CD8-positive, alpha-beta memory T cell (primary cell): Measurements from ENCODE around the gene FAM83E. TPM values are rescaled to one million over a fixed set of nuclear protein-coding genes. Genes with fewer than 3 reads are reported as not detected.

Experiments
- CTCF ChIA-PET: fragments of 350-600 bp; sonication (Branson Sonifier 250); formaldehyde crosslinking; loops from one replicate; lab custom pipeline; 2021; ENCODE audit warnings: antibody characterized with exemption; lab: Charles Lee
- POLR2A ChIA-PET: fragments of 350-600 bp; sonication (Branson Sonifier 250); formaldehyde crosslinking; loops from one replicate; lab custom pipeline; 2021; ENCODE audit warnings: antibody characterized with exemption; lab: Charles Lee
- DNase-seq, 5 donors: peaks; one replicate each; pipeline versions ENCODE4 v3.0.0 to v3.0.0-alpha.2; 2020 to 2022; ENCODE audit warnings: mixed read lengths in 1 of 5
- H3K27ac ChIP-seq: one replicate; pipeline ENCODE4 v1.7.0; 2013; ENCODE audit warnings: low read depth, mild to moderate bottlenecking, low read length, moderate library complexity
- H3K27me3 ChIP-seq: 2 replicates; pipeline ENCODE4 v1.7.0; 2013; ENCODE audit warnings: low read length, mild to moderate bottlenecking; ENCODE audit not compliant: insufficient read depth, poor library complexity, severe bottlenecking
- H3K36me3 ChIP-seq: 2 replicates; pipeline ENCODE4 v1.7.0; 2013; ENCODE audit warnings: mild to moderate bottlenecking, low read length, moderate library complexity; ENCODE audit not compliant: insufficient read depth
- H3K4me1 ChIP-seq: 2 replicates; pipeline ENCODE4 v1.7.0; 2013; ENCODE audit warnings: mild to moderate bottlenecking, low read length, moderate library complexity; ENCODE audit not compliant: insufficient read depth
- H3K4me3 ChIP-seq: 2 replicates; pipeline ENCODE4 v1.7.0; 2013; ENCODE audit warnings: mild to moderate bottlenecking, low read length
- H3K9me3 ChIP-seq: 2 replicates; pipeline ENCODE4 v1.7.0; 2013; ENCODE audit warnings: mild to moderate bottlenecking, low read length
- H3K27ac Mint-ChIP-seq, 8 donors: one replicate each; pipeline ENCODE4 v1.8.0; 2020 to 2021; ENCODE audit warnings: mixed read lengths in 8 of 8, mild to moderate bottlenecking in 6 of 8, inconsistent platforms in 3 of 8, moderate library complexity in 3 of 8
- H3K27me3 Mint-ChIP-seq, 2 donors: one replicate each; pipeline ENCODE4 v1.8.0; 2020 to 2021; ENCODE audit warnings: mixed read lengths in 2 of 2, mild to moderate bottlenecking in 1 of 2, moderate library complexity in 1 of 2
- H3K36me3 Mint-ChIP-seq, 3 donors: one replicate each; pipeline ENCODE4 v1.8.0; 2020 to 2021; ENCODE audit warnings: mixed read lengths in 3 of 3, inconsistent platforms in 1 of 3, mild to moderate bottlenecking in 1 of 3
- H3K4me1 Mint-ChIP-seq, 3 donors: one replicate each; pipeline ENCODE4 v1.8.0; 2020 to 2021; ENCODE audit warnings: mixed read lengths in 3 of 3, inconsistent platforms in 1 of 3, mild to moderate bottlenecking in 1 of 3
- H3K4me3 Mint-ChIP-seq, 7 donors: one replicate each; pipeline ENCODE4 v1.8.0; 2020 to 2021; ENCODE audit warnings: mixed read lengths in 7 of 7, mild to moderate bottlenecking in 6 of 7, moderate library complexity in 4 of 7, inconsistent platforms in 2 of 7
- H3K9me3 Mint-ChIP-seq, 5 donors: one replicate each; pipeline ENCODE4 v1.8.0; 2020 to 2022; ENCODE audit warnings: mixed read lengths in 5 of 5, mild to moderate bottlenecking in 3 of 5, moderate library complexity in 2 of 5, inconsistent platforms in 1 of 5
- polyA plus RNA-seq: library from polyadenylated mRNA; unstranded; fragments of 300-500 nt; fragmentation: Illumina TruSeq; gene quantifications from one replicate; pipeline ENCODE4 v1.2.3, GENCODE V29; 2021
- total RNA-seq, 2 experiments: library from RNA; stranded (reverse); gene quantifications; one replicate each; pipeline ENCODE4 v1.2.3, GENCODE V29; 2021

Gene FAM83E
- total and polyA plus RNA-seq, 3 experiments from 2014 or later: 3.7 to 5.4 TPM; not detected in 1

DNA sequence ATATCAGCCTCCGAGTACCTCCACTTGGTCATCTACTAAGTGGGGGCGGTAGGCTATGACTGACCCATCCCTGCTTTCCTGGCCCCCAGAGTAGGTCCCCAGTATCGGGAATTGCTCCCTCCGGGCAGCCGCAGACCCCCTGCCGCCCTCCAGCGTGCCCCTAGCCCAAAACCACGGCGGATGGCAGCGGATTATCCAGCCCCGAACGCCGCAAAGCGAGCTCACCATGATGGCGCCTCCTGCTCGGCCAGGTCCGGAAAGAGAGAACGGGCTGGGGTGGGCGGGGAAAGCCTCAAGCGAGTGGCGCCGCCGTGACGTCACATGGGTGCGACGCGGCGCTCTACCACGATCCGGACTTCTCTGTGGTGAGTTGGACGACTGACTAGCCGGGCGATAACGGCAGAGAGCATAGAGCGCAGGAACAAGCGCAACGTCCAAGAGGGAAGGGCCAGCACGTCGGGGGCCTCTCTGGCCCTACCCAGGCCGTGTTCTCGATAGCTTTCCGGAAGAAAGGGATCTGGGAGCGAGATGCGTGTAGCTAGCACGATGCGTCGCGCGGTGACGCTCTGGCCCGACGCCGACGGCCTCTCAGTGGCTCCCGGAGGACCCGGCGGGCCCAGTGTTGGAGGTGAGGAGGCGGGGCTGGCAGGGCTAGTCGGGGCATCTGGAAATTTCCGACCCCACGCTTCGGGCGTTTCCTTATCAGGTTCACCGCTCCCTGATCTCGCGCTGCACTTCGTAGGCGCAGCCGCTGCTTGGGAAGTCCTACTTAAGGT, 4.2 kb upstream of the FAM83E start, which contains the start of the genes RPL18 and SPHK2:
Gene RPL18, minus strand, starts transcription at position 263 of the 776 bp plus-strand sequence. Its CDS starts 35 bp downstream, at position 228.
Gene SPHK2, plus strand, starts transcription at position 591 of the 776 bp plus-strand sequence. CDS start 1,009 bp downstream, outside the sequence.
- Mint-ChIP-seq H3K9me3 (peaks cover 0 to 2% (median 0%) of the 10 kb centered on the region in 5 donors), H3K36me3 (peaks cover 0 to 66% (median 12%) of the 10 kb centered on the region in 3 donors), H3K27me3 (peaks cover 0 to 3% of the 10 kb centered on the region in 2 donors), H3K4me3 (peak within 1 kb of the TSS; percentile 94 to 100 (median 98)), H3K4me1 (peaks cover 54 to 67% (median 62%) of the 10 kb centered on the region in 3 donors), H3K27ac (peak within 1 kb of the TSS; percentile 90 to 99 (median 98))
- Histone ChIP-seq H3K4me3 (peak within 1 kb of the TSS; percentile 76), H3K4me1 (peaks cover 43% of the 10 kb centered on the region), H3K27me3 (no peaks in the 10 kb centered on the region), H3K9me3 (no peaks in the 10 kb centered on the region), H3K27ac (peak within 1 kb of the TSS; percentile 84), H3K36me3 (peaks cover 24% of the 10 kb centered on the region)
- ChIA-PET CTCF (interaction anchor here (0.6 to 3.2 kb wide), 10 partner anchors 8 to 219 kb away, joined by 3 to 16 read pairs (median 4); no protein-coding TSS in a partner anchor), POLR2A (interaction anchor here (0.5 to 2.5 kb wide), 18 partner anchors 8 to 1257 kb away, joined by 3 to 23 read pairs (median 4); partner anchors contain the start of genes CA11, DBP, GYS1 and PPP1R15A)
- peak; percentile 91 to 97 (median 93) for DNase-seq

DNA sequence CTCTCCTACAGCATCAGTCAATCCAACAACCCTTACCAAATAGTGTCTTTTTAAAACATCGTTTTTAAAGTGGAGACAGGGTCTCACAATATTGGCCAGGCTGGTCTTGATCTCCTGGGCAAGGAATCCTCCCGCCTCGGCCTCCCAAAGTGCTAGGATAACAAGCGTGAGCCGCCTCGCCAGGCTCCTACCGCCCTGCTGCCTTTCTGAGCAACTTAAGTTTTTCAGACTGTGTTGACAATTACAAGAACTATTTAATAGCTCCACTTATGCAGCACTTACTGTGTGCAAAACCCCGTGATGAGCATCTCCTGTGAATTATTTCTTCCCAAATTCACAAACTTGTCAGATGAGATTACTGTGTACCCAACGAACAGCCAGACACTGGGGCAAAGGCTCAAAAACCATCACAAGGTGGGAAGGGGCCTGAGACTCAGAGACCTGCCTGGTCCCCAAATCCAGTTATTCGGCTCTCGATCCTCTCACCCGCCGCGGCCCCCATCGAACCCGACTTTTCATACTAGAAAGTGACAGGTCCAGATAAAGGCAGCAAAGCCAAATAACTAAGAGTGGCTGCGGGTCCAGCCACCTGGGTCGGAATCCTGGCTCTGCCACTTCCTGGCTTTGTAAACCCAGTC, 3.5 kb upstream of the FAM83E start:
- no peak for DNase-seq
- Histone ChIP-seq H3K4me1 (peaks cover 37% of the 10 kb centered on the region), H3K9me3 (no peaks in the 10 kb centered on the region), H3K36me3 (peaks cover 24% of the 10 kb centered on the region), H3K27me3 (no peaks in the 10 kb centered on the region), H3K4me3 (peak overlapping the region; percentile 76), H3K27ac (peak overlapping the region; percentile 81)
- ChIA-PET CTCF (interaction anchor here (0.6 to 3.2 kb wide), 8 partner anchors 9 to 220 kb away, joined by 3 to 16 read pairs (median 4); no protein-coding TSS in a partner anchor), POLR2A (interaction anchor here (0.5 to 2.5 kb wide), 13 partner anchors 9 to 1148 kb away, joined by 3 to 23 read pairs (median 5); partner anchors contain the start of genes CA11, DBP, GYS1 and PPP1R15A)
- peak overlapping the region; percentile 90 to 99 (median 98) for H3K27ac Mint-ChIP-seq
- peak overlapping the region; percentile 94 to 100 (median 98) for H3K4me3 Mint-ChIP-seq
- peaks cover 0 to 2% (median 0%) of the 10 kb centered on the region in 5 donors for H3K9me3 Mint-ChIP-seq
- H3K27me3 Mint-ChIP-seq: peaks cover 0 to 3% of the 10 kb centered on the region in 2 donors
- H3K36me3 Mint-ChIP-seq: peaks cover 0 to 65% (median 11%) of the 10 kb centered on the region in 3 donors
- peaks cover 47 to 60% (median 55%) of the 10 kb centered on the region in 3 donors for H3K4me1 Mint-ChIP-seq

DNA sequence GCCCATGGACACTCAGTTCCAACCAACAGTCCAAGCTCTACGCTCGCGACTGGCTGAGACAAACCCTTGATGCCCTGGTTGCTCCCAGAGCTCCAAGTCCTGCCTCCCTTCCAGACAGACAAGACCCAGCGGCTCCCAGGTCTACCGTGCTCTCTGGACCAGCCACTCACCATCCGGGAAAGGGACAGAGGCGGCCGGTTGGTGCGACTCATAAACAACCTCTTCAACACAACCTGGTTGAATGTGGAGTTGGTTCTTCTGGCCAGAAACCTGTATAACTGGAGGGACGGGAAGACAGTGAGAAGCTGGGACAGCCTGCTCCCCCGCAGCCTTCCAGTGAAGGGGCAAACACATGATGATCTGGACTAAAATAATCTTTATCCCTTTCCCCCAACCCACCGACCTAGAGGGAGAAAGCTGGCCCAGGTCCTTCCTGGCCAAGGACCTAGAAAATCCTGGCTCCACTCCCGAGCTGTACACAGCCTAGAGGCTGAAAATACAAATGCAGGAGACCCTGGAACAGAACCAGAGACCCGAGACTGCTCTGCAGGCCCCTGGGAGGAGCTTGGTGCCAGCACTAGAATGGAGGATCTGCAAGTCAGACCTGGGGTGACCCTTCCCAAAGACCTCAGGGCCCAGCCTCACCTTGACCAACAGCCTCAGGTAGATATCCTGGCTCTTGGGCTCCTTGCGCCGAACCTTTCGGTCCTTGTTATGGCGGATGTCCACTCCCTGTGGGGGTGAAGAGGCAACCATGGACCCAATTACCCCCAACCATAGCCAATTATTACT, 2.5 kb upstream of the FAM83E start:
- H3K4me1 ChIP-seq: peaks cover 33% of the 10 kb centered on the region
- peaks cover 24% of the 10 kb centered on the region for H3K36me3 ChIP-seq
- ChIA-PET CTCF (interaction anchor here (1.2 to 3.2 kb wide), 5 partner anchors 9 to 283 kb away, joined by 3 to 16 read pairs (median 3); partner anchors contain the start of gene KDELR1), POLR2A (interaction anchor here (1.1 to 1.8 kb wide), 2 partner anchors 36 to 104 kb away, joined by 3 to 5 read pairs; no protein-coding TSS in a partner anchor)
- H3K4me1 Mint-ChIP-seq: peaks cover 42 to 54% (median 49%) of the 10 kb centered on the region in 3 donors
- peak overlapping the region; percentile 94 to 100 (median 98) for H3K4me3 Mint-ChIP-seq
- H3K9me3 ChIP-seq: no peaks in the 10 kb centered on the region
- peak overlapping the region; percentile 76 for H3K4me3 ChIP-seq
- H3K27me3 Mint-ChIP-seq: peaks cover 0 to 3% of the 10 kb centered on the region in 2 donors
- peak overlapping the region; percentile 81 for H3K27ac ChIP-seq
- no peak for DNase-seq
- H3K27ac Mint-ChIP-seq: peak overlapping the region; percentile 90 to 99 (median 98)
- H3K9me3 Mint-ChIP-seq: peaks cover 0 to 2% (median 0%) of the 10 kb centered on the region in 5 donors
- H3K36me3 Mint-ChIP-seq: peaks cover 0 to 63% (median 9%) of the 10 kb centered on the region in 3 donors
- H3K27me3 ChIP-seq: no peaks in the 10 kb centered on the region

DNA sequence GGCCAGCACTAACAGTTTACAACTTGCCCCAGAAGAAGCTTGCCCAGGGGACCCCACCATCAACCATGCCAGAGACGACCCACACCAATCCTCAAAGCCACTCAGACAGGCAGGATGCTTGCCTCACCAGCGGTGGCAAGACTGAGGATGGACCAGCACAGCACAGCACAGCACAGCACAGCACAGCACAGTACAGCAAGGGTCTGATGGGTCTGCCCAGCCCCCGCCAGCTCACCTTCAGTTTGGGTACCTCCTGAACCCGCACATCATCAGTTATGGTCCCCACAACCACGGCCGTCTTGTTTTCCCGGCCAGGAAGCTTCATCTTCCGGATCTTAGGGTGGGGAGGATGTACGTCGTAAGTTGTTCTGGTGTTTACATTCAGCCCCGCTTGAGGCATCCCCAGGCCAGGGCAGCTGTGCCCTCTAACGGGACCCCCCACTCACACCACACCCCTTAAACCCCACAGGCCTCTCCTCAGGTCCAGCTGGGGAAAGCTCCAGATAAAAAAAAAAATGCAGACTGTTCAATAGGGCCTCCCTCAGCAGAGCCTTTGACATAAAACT, 1.7 kb upstream of the FAM83E start:
- Histone ChIP-seq H3K27me3 (no peaks in the 10 kb centered on the region), H3K4me1 (peaks cover 33% of the 10 kb centered on the region), H3K9me3 (no peaks in the 10 kb centered on the region), H3K27ac (peak overlapping the region; percentile 81), H3K4me3 (no peak overlapping the region), H3K36me3 (peaks cover 24% of the 10 kb centered on the region)
- Mint-ChIP-seq H3K9me3 (peaks cover 0 to 2% (median 0%) of the 10 kb centered on the region in 5 donors), H3K4me1 (peaks cover 39 to 52% (median 44%) of the 10 kb centered on the region in 3 donors), H3K27ac (peak overlapping the region; percentile 76 to 99 (median 92)), H3K27me3 (peaks cover 0 to 3% of the 10 kb centered on the region in 2 donors), H3K36me3 (peaks cover 0 to 58% (median 7%) of the 10 kb centered on the region in 3 donors), H3K4me3 (peak overlapping the region; percentile 48 to 98 (median 97))
- ChIA-PET CTCF (interaction anchor here (1.2 to 3.2 kb wide), 4 partner anchors 8 to 283 kb away, joined by 3 to 16 read pairs (median 3); partner anchors contain the start of gene KDELR1), POLR2A (interaction anchor here (1.1 kb wide), 1 partner anchor 37 kb away, joined by 3 read pairs; no protein-coding TSS in a partner anchor)
- DNase-seq: no peak

DNA sequence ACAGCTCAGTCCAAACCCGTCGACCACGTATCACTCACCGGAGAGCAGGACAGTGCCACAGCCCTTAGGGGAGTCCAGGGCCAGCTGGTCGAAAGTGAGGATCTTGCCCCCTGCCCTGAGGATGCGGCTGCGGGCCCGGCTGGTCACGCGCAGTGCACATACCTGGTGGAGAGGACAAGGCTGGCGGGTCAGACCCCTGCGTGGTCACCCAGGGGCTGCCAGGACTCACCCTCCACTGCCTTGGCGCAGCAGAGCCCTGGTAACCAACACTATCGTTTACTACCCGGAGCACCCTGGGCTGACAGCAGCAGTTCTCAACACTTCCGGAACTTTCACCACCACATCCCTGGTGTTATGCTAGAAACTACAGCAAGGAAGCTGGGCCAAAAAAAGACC, 1.2 kb upstream of the FAM83E start:
- no peaks in the 10 kb centered on the region for H3K27me3 ChIP-seq
- no peak overlapping the region for H3K4me3 ChIP-seq
- Mint-ChIP-seq H3K4me1 (peaks cover 36 to 52% (median 41%) of the 10 kb centered on the region in 3 donors), H3K9me3 (peaks cover 0 to 2% (median 0%) of the 10 kb centered on the region in 5 donors), H3K4me3 (peak overlapping the region; percentile 40 to 98 (median 97)), H3K27ac (peak overlapping the region; percentile 76 to 99 (median 92)), H3K27me3 (peaks cover 0 to 3% of the 10 kb centered on the region in 2 donors), H3K36me3 (peaks cover 0 to 55% (median 6%) of the 10 kb centered on the region in 3 donors)
- CTCF ChIA-PET: interaction anchor here (1.2 to 1.3 kb wide), 2 partner anchors 126 to 377 kb away, joined by 3 read pairs; partner anchors contain the start of genes GYS1 and RUVBL2
- peaks cover 33% of the 10 kb centered on the region for H3K4me1 ChIP-seq
- peaks cover 24% of the 10 kb centered on the region for H3K36me3 ChIP-seq
- peak overlapping the region; percentile 81 for H3K27ac ChIP-seq
- H3K9me3 ChIP-seq: no peaks in the 10 kb centered on the region
- POLR2A ChIA-PET: interaction anchor here (0.8 to 1.1 kb wide), 2 partner anchors 8 to 37 kb away, joined by 3 read pairs; no protein-coding TSS in a partner anchor
- DNase-seq: no peak

DNA sequence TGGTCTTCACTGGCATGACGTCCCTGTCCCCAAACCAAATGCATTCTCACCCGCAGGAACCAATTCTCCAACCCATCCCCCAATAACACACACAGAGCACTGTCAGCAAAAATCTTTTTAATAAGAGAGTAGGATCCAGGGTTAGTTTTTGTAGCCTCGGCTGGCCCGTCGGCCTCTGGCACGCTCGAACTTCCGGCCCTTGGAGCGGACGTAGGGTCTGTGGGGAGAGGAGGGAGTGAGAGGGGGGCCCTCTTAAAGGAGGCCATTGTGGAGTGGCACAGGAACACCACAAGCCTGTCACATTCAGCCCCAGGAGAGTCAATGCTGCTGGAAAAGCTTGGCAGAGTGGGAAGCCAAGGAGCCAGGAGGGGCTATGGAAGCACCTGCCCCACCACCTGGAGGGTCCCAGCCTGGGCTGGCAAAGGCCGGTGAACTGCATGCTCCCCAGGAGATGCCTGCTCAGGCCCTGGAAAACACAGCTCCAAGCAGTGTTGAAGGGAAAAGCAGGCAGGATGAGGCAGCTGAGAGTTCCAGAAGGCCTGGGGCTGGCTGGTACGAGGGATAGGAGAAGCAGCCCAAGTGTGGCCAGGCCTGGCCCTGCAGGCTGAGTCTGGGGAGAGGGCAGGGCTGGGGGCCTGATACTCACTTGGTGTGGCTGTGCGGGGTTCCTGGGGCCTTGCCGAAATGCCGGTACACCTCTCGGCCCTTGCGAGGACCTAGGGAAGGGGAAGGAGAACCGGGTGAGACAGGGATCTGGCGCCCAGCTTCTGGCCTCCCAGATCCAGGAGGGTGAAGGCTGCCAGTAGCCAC, 560 bp upstream of the FAM83E start:
- peaks cover 0 to 3% of the 10 kb centered on the region in 2 donors for H3K27me3 Mint-ChIP-seq
- H3K27ac Mint-ChIP-seq: peak overlapping the region in 3 of 8 donors; percentile 22 to 45 (median 45)
- peaks cover 36 to 52% (median 41%) of the 10 kb centered on the region in 3 donors for H3K4me1 Mint-ChIP-seq
- no peak for DNase-seq
- Histone ChIP-seq H3K4me1 (peaks cover 33% of the 10 kb centered on the region), H3K9me3 (no peaks in the 10 kb centered on the region), H3K36me3 (peaks cover 24% of the 10 kb centered on the region), H3K27ac (no peak overlapping the region), H3K4me3 (no peak overlapping the region), H3K27me3 (no peaks in the 10 kb centered on the region)
- peak overlapping the region in 3 of 7 donors; percentile 26 to 94 (median 39) for H3K4me3 Mint-ChIP-seq
- CTCF ChIA-PET: interaction anchor here (1.2 kb wide), 1 partner anchor 378 kb away, joined by 3 read pairs; the partner anchor contains the start of genes GYS1 and RUVBL2
- POLR2A ChIA-PET: interaction anchor here (0.6 to 1.0 kb wide), 3 partner anchors 9 to 113 kb away, joined by 3 to 4 read pairs (median 4); no protein-coding TSS in a partner anchor
- H3K9me3 Mint-ChIP-seq: peaks cover 0 to 2% (median 0%) of the 10 kb centered on the region in 5 donors
- H3K36me3 Mint-ChIP-seq: peaks cover 0 to 55% (median 6%) of the 10 kb centered on the region in 3 donors
